22Rv1 (cell line): ENCODE data around the gene ZNFX1.

Experiments
- ZFX ChIP-seq: fragments of 450-650 bp; IDR thresholded peaks from 2 replicates; pipeline ENCODE4 v1.6.1; 2017; ENCODE audit warnings: antibody characterized with exemption, borderline replicate concordance
- TF ChIP-seq, protein P1 (sequence below): fragments of 450-650 bp; IDR thresholded peaks from 2 replicates; pipeline ENCODE4 v1.5.1; 2017; ENCODE audit warnings: mild to moderate bottlenecking

- TF ChIP-seq, protein P1, sequence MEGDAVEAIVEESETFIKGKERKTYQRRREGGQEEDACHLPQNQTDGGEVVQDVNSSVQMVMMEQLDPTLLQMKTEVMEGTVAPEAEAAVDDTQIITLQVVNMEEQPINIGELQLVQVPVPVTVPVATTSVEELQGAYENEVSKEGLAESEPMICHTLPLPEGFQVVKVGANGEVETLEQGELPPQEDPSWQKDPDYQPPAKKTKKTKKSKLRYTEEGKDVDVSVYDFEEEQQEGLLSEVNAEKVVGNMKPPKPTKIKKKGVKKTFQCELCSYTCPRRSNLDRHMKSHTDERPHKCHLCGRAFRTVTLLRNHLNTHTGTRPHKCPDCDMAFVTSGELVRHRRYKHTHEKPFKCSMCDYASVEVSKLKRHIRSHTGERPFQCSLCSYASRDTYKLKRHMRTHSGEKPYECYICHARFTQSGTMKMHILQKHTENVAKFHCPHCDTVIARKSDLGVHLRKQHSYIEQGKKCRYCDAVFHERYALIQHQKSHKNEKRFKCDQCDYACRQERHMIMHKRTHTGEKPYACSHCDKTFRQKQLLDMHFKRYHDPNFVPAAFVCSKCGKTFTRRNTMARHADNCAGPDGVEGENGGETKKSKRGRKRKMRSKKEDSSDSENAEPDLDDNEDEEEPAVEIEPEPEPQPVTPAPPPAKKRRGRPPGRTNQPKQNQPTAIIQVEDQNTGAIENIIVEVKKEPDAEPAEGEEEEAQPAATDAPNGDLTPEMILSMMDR, result no peak
- no peak for TF ChIP-seq ZFX
Measured at GRCh38 chr20:49260218-49260617, 17.6 kb downstream of the ZNFX1 start.
